Panc1 (cell line): ENCODE results near the gene EXPH5. TPM values are rescaled to one million over a fixed set of nuclear protein-coding genes. Genes with fewer than 3 reads are reported as not detected.

Experiments
- ATAC-seq: fragments of 200-7000 bp; cut with Tn5 transposase; 2 replicates; pipeline ENCODE4 v1.9.1; 2020; ENCODE audit warnings: mild to moderate bottlenecking, moderate library complexity
- BruUV-seq: library from RNA; stranded (reverse); fragments of 400-500 nt; replicated peaks from 2 replicates; lab custom pipeline; 2021; lab: Mats Ljungman, UMichigan
- CTCF ChIA-PET: fragments of 300-600 bp; sonication (Branson Sonifier 250); formaldehyde crosslinking; loops from one replicate; lab custom pipeline; 2022; ENCODE audit warnings: antibody characterized with exemption; lab: Charles Lee
- POLR2A ChIA-PET: fragments of 300-600 bp; sonication (Branson Sonifier 250); formaldehyde crosslinking; loops from one replicate; lab custom pipeline; 2022; ENCODE audit warnings: antibody characterized with exemption; lab: Charles Lee
- DNase-seq: peaks from one replicate; pipeline ENCODE4 v3.0.0-alpha.2; 2010; ENCODE audit warnings: low read depth, low spot score
- H3K27ac ChIP-seq: 2 replicates; pipeline ENCODE4 v1.5.1; 2011; ENCODE audit warnings: mild to moderate bottlenecking, low read length, inconsistent platforms
- H3K27me3 ChIP-seq: fragments of 200-500 bp; sonication (Bioruptor generic); 2 replicates; pipeline ENCODE4 v1.6.0; 2014; ENCODE audit warnings: low read length, inconsistent platforms; ENCODE audit not compliant: control insufficient read depth, insufficient read depth
- H3K36me3 ChIP-seq: fragments of 200-500 bp; sonication (Bioruptor generic); 2 replicates; pipeline ENCODE4 v1.5.1; 2014; ENCODE audit warnings: inconsistent platforms, mild to moderate bottlenecking, low read length, moderate library complexity; ENCODE audit not compliant: control insufficient read depth, insufficient read depth
- H3K4me1 ChIP-seq: 2 replicates; pipeline ENCODE4 v1.5.1; 2011; ENCODE audit warnings: inconsistent platforms, mild to moderate bottlenecking, low read length, moderate library complexity; ENCODE audit not compliant: control insufficient read depth, insufficient read depth
- H3K4me3 ChIP-seq, 2 experiments: 2 replicates each; pipeline ENCODE4 v1.5.1; 2011 to 2012; ENCODE audit warnings: low read depth in 2 of 2, low read length in 2 of 2, mild to moderate bottlenecking in 2 of 2, inconsistent platforms in 1 of 2, moderate library complexity in 1 of 2
- H3K9me3 ChIP-seq: fragments of 200-500 bp; sonication (Bioruptor generic); 2 replicates; pipeline ENCODE4 v1.5.1; 2014; ENCODE audit warnings: low read depth, mild to moderate bottlenecking, inconsistent platforms, low read length, moderate library complexity; ENCODE audit not compliant: control insufficient read depth, insufficient read depth
- POLR2AphosphoS5 ChIP-seq: IDR thresholded peaks from 2 replicates; pipeline ENCODE4 v1.6.1; 2012; ENCODE audit warnings: mild to moderate bottlenecking, low read depth, low read length, moderate library complexity
- SIN3A ChIP-seq: IDR thresholded peaks from 2 replicates; pipeline ENCODE4 v1.6.1; 2012; ENCODE audit warnings: low read depth, mild to moderate bottlenecking, low read length, moderate library complexity, borderline replicate concordance; ENCODE audit not compliant: insufficient read depth
- TCF7L2 ChIP-seq: IDR thresholded peaks from 2 replicates; pipeline ENCODE4 v1.6.1; 2011; ENCODE audit warnings: mild to moderate bottlenecking, low read depth, low read length, inconsistent platforms
- in situ Hi-C: cut with HindIII; loops from 2 replicates; pipeline ENCODE4 v1.10.0; 2016; ENCODE audit warnings: low sequenced_read_pairs, low pct_unique_long_range_greater_than_20kb
- intact Hi-C: fragments of 100-400 bp; cut with micrococcal nuclease; formaldehyde crosslinking; loops from one replicate; pipeline ENCODE4 v1.10.0; 2022; ENCODE audit not compliant: unreplicated experiment
- total RNA-seq: library from RNA; stranded (reverse); gene quantifications from one replicate; pipeline ENCODE4 v1.2.1, GENCODE V29; 2021; ENCODE audit not compliant: unreplicated experiment
- TF ChIP-seq, protein P1 (sequence below), 2 experiments: IDR thresholded peaks; 2 replicates each; pipeline ENCODE4 v1.6.1; 2011 to 2012; ENCODE audit warnings: low read depth in 2 of 2, control low read depth in 1 of 2, low read length in 1 of 2, mild to moderate bottlenecking in 1 of 2, moderate library complexity in 1 of 2; ENCODE audit not compliant: insufficient read depth in 1 of 2
- TF ChIP-seq, protein P2 (sequence below): fragments of 450-650 bp; IDR thresholded peaks from 2 replicates; pipeline ENCODE4 v1.5.1; 2017; ENCODE audit warnings: mild to moderate bottlenecking

Gene EXPH5
- total RNA-seq, 1 experiment from 2014 or later, result 0.85 TPM

DNA sequence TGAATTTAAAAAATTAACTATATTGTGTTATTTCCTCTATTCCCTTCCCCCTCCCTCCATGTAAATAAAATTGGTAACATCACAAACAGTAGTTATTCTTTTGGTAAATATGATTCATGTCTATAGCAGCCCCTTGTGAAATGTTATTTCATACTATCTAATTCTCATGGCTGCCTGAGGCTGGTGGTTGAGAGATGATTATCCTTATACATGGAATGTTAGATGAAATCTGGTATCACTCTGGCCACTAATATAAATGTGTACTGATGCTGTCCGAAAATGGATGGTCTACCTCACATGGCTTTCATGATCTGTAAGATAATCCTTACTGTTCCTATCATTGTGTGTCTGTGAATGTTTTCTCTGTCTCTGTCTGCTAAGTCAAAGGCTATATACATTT lies 25.0 kb upstream of the EXPH5 start:
- in situ Hi-C loops (no loop called here), intact Hi-C loops (no loop called here)
- Histone ChIP-seq H3K4me3 (no peak overlapping the region), H3K27me3 (peaks cover 3% of the 10 kb centered on the region; the same call in 1 of the 2 replicates), H3K36me3 (no peaks in the 10 kb centered on the region), H3K9me3 (no peaks in the 10 kb centered on the region), H3K27ac (no peak overlapping the region), H3K4me1 (no peaks in the 10 kb centered on the region)
- DNase-seq (no peak), ATAC-seq (no peak)
- POLR2A ChIA-PET, result no interaction called here
- CTCF ChIA-PET, result no interaction called here
- TF ChIP-seq, protein P1, sequence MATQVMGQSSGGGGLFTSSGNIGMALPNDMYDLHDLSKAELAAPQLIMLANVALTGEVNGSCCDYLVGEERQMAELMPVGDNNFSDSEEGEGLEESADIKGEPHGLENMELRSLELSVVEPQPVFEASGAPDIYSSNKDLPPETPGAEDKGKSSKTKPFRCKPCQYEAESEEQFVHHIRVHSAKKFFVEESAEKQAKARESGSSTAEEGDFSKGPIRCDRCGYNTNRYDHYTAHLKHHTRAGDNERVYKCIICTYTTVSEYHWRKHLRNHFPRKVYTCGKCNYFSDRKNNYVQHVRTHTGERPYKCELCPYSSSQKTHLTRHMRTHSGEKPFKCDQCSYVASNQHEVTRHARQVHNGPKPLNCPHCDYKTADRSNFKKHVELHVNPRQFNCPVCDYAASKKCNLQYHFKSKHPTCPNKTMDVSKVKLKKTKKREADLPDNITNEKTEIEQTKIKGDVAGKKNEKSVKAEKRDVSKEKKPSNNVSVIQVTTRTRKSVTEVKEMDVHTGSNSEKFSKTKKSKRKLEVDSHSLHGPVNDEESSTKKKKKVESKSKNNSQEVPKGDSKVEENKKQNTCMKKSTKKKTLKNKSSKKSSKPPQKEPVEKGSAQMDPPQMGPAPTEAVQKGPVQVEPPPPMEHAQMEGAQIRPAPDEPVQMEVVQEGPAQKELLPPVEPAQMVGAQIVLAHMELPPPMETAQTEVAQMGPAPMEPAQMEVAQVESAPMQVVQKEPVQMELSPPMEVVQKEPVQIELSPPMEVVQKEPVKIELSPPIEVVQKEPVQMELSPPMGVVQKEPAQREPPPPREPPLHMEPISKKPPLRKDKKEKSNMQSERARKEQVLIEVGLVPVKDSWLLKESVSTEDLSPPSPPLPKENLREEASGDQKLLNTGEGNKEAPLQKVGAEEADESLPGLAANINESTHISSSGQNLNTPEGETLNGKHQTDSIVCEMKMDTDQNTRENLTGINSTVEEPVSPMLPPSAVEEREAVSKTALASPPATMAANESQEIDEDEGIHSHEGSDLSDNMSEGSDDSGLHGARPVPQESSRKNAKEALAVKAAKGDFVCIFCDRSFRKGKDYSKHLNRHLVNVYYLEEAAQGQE (IDR thresholded peaks at IDR 0.05; ENCODE audit: insufficient read depth in 1 of 2, low read depth in 2 of 2, low read length in 1 of 2), result no peak
- TF ChIP-seq TCF7L2 (no peak), POLR2AphosphoS5 (no peak), SIN3A (no peak)
- TF ChIP-seq, protein P2, sequence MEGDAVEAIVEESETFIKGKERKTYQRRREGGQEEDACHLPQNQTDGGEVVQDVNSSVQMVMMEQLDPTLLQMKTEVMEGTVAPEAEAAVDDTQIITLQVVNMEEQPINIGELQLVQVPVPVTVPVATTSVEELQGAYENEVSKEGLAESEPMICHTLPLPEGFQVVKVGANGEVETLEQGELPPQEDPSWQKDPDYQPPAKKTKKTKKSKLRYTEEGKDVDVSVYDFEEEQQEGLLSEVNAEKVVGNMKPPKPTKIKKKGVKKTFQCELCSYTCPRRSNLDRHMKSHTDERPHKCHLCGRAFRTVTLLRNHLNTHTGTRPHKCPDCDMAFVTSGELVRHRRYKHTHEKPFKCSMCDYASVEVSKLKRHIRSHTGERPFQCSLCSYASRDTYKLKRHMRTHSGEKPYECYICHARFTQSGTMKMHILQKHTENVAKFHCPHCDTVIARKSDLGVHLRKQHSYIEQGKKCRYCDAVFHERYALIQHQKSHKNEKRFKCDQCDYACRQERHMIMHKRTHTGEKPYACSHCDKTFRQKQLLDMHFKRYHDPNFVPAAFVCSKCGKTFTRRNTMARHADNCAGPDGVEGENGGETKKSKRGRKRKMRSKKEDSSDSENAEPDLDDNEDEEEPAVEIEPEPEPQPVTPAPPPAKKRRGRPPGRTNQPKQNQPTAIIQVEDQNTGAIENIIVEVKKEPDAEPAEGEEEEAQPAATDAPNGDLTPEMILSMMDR, result no peak
- BruUV-seq, result no TSS peak

DNA sequence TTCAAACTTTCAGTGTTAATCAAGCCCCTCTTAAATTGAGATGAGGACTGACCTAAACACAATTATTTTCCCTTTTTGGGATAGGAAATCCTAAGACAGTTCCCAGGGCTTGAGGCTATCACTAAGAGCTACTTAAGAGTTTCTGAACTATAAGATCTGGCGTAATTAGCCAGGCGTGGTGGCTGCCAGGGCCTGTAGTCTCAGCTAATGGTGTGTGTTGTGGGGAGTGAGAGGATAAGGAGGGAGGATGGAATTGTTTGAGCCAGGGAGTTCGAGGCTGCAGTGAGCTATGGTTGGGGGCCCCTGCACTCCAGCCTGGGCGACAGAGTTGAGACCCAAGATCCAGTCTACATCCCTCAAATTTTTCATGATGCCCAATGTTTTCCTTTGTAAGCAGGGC lies 23.5 kb upstream of the EXPH5 start:
- Histone ChIP-seq H3K4me3 (no peak overlapping the region), H3K36me3 (no peaks in the 10 kb centered on the region), H3K27me3 (no peaks in the 10 kb centered on the region), H3K4me1 (no peaks in the 10 kb centered on the region), H3K27ac (no peak overlapping the region), H3K9me3 (no peaks in the 10 kb centered on the region)
- in situ Hi-C loops (no loop called here), intact Hi-C loops (no loop called here)
- DNase-seq (no peak), ATAC-seq (no peak)
- TF ChIP-seq SIN3A (no peak), POLR2AphosphoS5 (no peak), TCF7L2 (no peak)
- TF ChIP-seq, protein P2, result no peak
- TF ChIP-seq, protein P1 (IDR thresholded peaks at IDR 0.05; ENCODE audit: insufficient read depth in 1 of 2, low read depth in 2 of 2, low read length in 1 of 2), result no peak
- ChIA-PET POLR2A (no interaction called here), CTCF (no interaction called here)
- BruUV-seq, result no TSS peak
